ENCODE data around the gene PRADC1.

The PRADC1 gene

GRCh38 chr2:73257021-73257420 lies 24.0 kb upstream of the PRADC1 start:
- no peak for TF ChIP-seq CTCF (conservative IDR thresholded peaks at IDR 0.05)
- H3K27ac ChIP-seq: no peak overlapping the region

- H3K27ac ChIP-seq: no peak overlapping the region
- no peak for TF ChIP-seq CTCF (conservative IDR thresholded peaks at IDR 0.05)
Observed at GRCh38 chr2:73256618-73256922, 23.5 kb upstream of the PRADC1 start.

GRCh38 chr2:73255907-73256617 lies 23.0 kb upstream of the PRADC1 start:
- TF ChIP-seq CTCF (conservative IDR thresholded peaks at IDR 0.05): no peak
- H3K27ac ChIP-seq: peak overlapping the region; percentile 67

- H3K27ac ChIP-seq: peak overlapping the region; percentile 67
- no peak for TF ChIP-seq CTCF (conservative IDR thresholded peaks at IDR 0.05)
Observed at GRCh38 chr2:73255007-73255644, 22.1 kb upstream of the PRADC1 start.

GRCh38 chr2:73254343-73255006 lies 21.4 kb upstream of the PRADC1 start:
- TF ChIP-seq CTCF (conservative IDR thresholded peaks at IDR 0.05): no peak
- H3K27ac ChIP-seq: peak overlapping the region; percentile 67

GRCh38 chr2:73253901-73254300 lies 20.9 kb upstream of the PRADC1 start:
- no peak for TF ChIP-seq CTCF (conservative IDR thresholded peaks at IDR 0.05)
- peak overlapping the region; percentile 67 for H3K27ac ChIP-seq

- no peak for TF ChIP-seq CTCF (conservative IDR thresholded peaks at IDR 0.05)
- H3K27ac ChIP-seq: peak overlapping the region; percentile 67
Observed at GRCh38 chr2:73253400-73253799, 20.4 kb upstream of the PRADC1 start.
